Measurements from ENCODE around the gene RAB14.

The RAB14 gene

DNA sequence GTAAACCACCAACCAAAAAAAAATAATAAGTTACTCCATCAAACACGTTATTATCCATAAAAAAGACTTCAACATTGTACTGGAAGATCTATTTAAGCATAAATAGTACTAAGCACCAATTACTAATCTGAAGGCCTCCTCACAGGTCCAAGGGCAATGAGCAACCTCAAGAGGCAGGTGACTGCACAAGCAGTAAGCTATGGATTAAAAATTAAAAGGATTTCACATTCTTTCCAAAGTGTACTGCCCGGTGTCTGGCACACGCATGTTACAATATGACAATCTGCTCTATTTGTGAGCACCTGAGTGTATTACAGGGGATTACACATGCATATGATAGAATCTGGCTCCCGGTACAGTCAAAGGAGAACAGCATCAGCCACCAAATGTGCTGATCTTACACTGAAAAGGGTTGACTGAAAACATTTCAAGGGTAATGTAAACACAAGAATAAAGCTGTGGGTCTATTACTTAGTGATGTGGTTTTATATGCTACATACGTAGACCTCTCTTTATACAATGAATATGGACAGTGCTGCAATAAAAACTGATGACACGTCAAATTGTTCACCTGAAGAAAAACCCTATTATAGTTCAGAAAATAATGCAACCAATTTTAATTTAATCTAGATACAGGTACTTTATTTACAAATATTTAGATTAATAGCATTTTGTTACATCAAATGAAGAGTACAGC lies 22.8 kb downstream of the RAB14 start:
- Histone ChIP-seq H3K27ac (ENCODE audit: extremely low read depth, low read depth, low read length) (no peak overlapping the region), H3K4me1 (ENCODE audit: control insufficient read depth, insufficient read depth, low read length) (peaks cover 10% of the 10 kb centered on the region), H3K4me3 (ENCODE audit: low read depth, low read length) (no peak overlapping the region), H3K9me3 (ENCODE audit: control insufficient read depth, insufficient read depth, low read depth, low read length) (no peaks in the 10 kb centered on the region), H3K36me3 (ENCODE audit: control insufficient read depth in 2 of 2, insufficient read depth in 1 of 2, low read length in 2 of 2) (peaks cover 0 to 77% of the 10 kb centered on the region in 2 experiments; a peak in 1 of 3 replicates)
- ChIA-PET CTCF (interaction anchor here (0.6 to 0.7 kb wide), 3 partner anchors 34 to 547 kb away, joined by 3 read pairs; no protein-coding TSS in a partner anchor), POLR2A (no interaction called here)
- TF ChIP-seq ZNF394 (tag by site-specific recombination; IDR thresholded peaks at IDR 0.05; ENCODE audit: borderline replicate concordance) (no peak), ZNF175 (tag by site-specific recombination; IDR thresholded peaks at IDR 0.05) (no peak), ZNF670 (tag by site-specific recombination; IDR thresholded peaks at IDR 0.05; ENCODE audit: low read depth) (no peak), ZNF529 (tag by site-specific recombination; IDR thresholded peaks at IDR 0.05; ENCODE audit: insufficient replicate concordance) (no peak), ZNF747 (tag by site-specific recombination; IDR thresholded peaks at IDR 0.05) (no peak), BCL11B (tag by site-specific recombination; IDR thresholded peaks at IDR 0.05; ENCODE audit: low read depth) (no peak), ZNF19 (tag by site-specific recombination; IDR thresholded peaks at IDR 0.05; ENCODE audit: low read depth) (no peak), ZNF292 (tag by site-specific recombination; IDR thresholded peaks at IDR 0.05; ENCODE audit: borderline replicate concordance, low read depth) (no peak), ZBTB7A (tag by site-specific recombination; IDR thresholded peaks at IDR 0.05; ENCODE audit: low read depth) (no peak), ZNF473 (tag by site-specific recombination; IDR thresholded peaks at IDR 0.05) (no peak), ZNF777 (tag by site-specific recombination; IDR thresholded peaks at IDR 0.05; ENCODE audit: borderline replicate concordance) (no peak), ZNF114 (tag by site-specific recombination; IDR thresholded peaks at IDR 0.05) (no peak), ZNF843 (tag by site-specific recombination; IDR thresholded peaks at IDR 0.05) (no peak)
- TF ChIP-seq, protein P1, sequence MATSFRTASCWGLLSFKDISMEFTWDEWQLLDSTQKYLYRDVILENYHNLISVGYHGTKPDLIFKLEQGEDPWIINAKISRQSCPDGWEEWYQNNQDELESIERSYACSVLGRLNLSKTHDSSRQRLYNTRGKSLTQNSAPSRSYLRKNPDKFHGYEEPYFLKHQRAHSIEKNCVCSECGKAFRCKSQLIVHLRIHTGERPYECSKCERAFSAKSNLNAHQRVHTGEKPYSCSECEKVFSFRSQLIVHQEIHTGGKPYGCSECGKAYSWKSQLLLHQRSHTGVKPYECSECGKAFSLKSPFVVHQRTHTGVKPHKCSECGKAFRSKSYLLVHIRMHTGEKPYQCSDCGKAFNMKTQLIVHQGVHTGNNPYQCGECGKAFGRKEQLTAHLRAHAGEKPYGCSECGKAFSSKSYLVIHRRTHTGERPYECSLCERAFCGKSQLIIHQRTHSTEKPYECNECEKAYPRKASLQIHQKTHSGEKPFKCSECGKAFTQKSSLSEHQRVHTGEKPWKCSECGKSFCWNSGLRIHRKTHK (tag by site-specific recombination; IDR thresholded peaks at IDR 0.05): no peak

DNA sequence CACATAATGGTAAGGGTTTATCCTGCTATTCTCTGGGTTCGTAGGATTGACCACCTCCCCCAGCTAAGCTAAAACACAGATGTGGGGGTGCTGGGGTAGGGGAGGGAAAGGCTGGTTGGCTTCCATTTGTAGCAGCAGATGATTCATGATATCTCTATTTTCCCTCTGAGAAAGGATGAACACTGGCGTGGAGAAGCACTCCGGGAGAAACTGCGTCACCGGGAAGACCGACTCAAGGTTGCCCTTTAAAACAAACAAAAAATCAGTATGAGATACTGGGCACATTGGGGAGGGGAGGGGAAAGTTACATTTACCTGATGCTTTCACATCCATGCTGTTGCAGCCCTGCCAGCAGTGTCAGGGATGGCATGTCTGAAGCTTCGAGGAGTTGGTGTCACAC lies 28.2 kb downstream of the RAB14 start:
- Histone ChIP-seq H3K36me3 (ENCODE audit: control insufficient read depth in 2 of 2, insufficient read depth in 1 of 2, low read length in 2 of 2) (peaks cover 4 to 75% of the 10 kb centered on the region in 2 experiments), H3K4me3 (ENCODE audit: low read depth, low read length) (no peak overlapping the region), H3K27ac (ENCODE audit: extremely low read depth, low read depth, low read length) (no peak overlapping the region), H3K9me3 (ENCODE audit: control insufficient read depth, insufficient read depth, low read depth, low read length) (no peaks in the 10 kb centered on the region), H3K4me1 (ENCODE audit: control insufficient read depth, insufficient read depth, low read length) (no peaks in the 10 kb centered on the region)
- no peak for TF ChIP-seq ZNF548 (tag by site-specific recombination; IDR thresholded peaks at IDR 0.05)
- no peak for TF ChIP-seq SP7 (tag by site-specific recombination; IDR thresholded peaks at IDR 0.05)
- no peak for TF ChIP-seq YY1 (tag by site-specific recombination; IDR thresholded peaks at IDR 0.05)
- no peak for TF ChIP-seq ZNF629 (tag by site-specific recombination; IDR thresholded peaks at IDR 0.05)
- TF ChIP-seq, protein P2, sequence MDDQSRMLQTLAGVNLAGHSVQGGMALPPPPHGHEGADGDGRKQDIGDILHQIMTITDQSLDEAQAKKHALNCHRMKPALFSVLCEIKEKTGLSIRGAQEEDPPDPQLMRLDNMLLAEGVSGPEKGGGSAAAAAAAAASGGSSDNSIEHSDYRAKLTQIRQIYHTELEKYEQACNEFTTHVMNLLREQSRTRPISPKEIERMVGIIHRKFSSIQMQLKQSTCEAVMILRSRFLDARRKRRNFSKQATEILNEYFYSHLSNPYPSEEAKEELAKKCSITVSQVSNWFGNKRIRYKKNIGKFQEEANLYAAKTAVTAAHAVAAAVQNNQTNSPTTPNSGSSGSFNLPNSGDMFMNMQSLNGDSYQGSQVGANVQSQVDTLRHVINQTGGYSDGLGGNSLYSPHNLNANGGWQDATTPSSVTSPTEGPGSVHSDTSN (CRISPR knock-in tag; IDR thresholded peaks at IDR 0.05): no peak
- TF ChIP-seq ZNF654 (tag by site-specific recombination; IDR thresholded peaks at IDR 0.05; ENCODE audit: low read depth): no peak
- TF ChIP-seq ZNF555 (tag by site-specific recombination; conservative IDR thresholded peaks at IDR 0.05): no peak
- TF ChIP-seq, protein P3, sequence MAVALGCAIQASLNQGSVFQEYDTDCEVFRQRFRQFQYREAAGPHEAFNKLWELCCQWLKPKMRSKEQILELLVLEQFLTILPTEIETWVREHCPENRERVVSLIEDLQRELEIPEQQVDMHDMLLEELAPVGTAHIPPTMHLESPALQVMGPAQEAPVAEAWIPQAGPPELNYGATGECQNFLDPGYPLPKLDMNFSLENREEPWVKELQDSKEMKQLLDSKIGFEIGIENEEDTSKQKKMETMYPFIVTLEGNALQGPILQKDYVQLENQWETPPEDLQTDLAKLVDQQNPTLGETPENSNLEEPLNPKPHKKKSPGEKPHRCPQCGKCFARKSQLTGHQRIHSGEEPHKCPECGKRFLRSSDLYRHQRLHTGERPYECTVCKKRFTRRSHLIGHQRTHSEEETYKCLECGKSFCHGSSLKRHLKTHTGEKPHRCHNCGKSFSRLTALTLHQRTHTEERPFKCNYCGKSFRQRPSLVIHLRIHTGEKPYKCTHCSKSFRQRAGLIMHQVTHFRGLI (tag by site-specific recombination; IDR thresholded peaks at IDR 0.05): no peak
- CTCF ChIA-PET: interaction anchor here (0.7 to 1.1 kb wide), 2 partner anchors 10 to 23 kb away, joined by 3 to 4 read pairs; no protein-coding TSS in a partner anchor
- POLR2A ChIA-PET: no interaction called here

Data from HEK293 (cell line).